Vagina (tissue), 2 donors: ENCODE measurements around the gene TRIM67.

Experiments
- POLR2AphosphoS5 ChIP-seq, 2 donors: sonication (generic); formaldehyde crosslinking; IDR thresholded peaks; one replicate each; pipeline ENCODE4 v1.9.0; 2017; ENCODE audit warnings: antibody characterized with exemption in 2 of 2, mild to moderate bottlenecking in 2 of 2, low read depth in 1 of 2; ENCODE audit not compliant: insufficient read depth in 1 of 2
- TF ChIP-seq, protein P1 (sequence below), 3 experiments: fragments of 450-650 bp in 2 of 3; fragments of 200-600 bp in 1 of 3; sonication (generic) in 1 of 3; IDR thresholded peaks; one replicate each; pipeline ENCODE4 v1.5.1; 2017 to 2019; ENCODE audit warnings: antibody characterized with exemption in 3 of 3, mild to moderate bottlenecking in 2 of 3, moderate library complexity in 2 of 3

DNA sequence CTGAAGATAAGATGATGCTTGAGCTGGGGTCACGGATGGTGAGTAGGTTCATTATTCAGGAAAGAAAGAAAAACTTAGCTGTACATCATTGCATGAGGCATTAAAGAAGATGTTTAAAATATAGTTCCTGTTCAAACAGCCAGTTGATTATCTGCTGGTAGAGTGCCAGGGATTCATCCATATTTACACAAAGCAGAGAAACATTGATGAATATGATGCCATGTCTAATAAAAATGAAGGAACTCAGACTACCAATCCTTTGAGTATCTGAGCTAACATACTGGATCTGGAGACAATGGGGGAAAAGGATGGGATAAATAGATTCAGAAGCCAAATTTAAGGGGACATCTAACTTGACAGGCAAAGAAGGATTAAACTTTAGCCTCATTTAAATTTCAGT lies 14.6 kb downstream of the TRIM67 start:
- TF ChIP-seq, protein P1, sequence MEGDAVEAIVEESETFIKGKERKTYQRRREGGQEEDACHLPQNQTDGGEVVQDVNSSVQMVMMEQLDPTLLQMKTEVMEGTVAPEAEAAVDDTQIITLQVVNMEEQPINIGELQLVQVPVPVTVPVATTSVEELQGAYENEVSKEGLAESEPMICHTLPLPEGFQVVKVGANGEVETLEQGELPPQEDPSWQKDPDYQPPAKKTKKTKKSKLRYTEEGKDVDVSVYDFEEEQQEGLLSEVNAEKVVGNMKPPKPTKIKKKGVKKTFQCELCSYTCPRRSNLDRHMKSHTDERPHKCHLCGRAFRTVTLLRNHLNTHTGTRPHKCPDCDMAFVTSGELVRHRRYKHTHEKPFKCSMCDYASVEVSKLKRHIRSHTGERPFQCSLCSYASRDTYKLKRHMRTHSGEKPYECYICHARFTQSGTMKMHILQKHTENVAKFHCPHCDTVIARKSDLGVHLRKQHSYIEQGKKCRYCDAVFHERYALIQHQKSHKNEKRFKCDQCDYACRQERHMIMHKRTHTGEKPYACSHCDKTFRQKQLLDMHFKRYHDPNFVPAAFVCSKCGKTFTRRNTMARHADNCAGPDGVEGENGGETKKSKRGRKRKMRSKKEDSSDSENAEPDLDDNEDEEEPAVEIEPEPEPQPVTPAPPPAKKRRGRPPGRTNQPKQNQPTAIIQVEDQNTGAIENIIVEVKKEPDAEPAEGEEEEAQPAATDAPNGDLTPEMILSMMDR (IDR thresholded peaks at IDR 0.05): no peak
- no peak for TF ChIP-seq POLR2AphosphoS5 (IDR thresholded peaks at IDR 0.05; ENCODE audit: insufficient read depth in 1 of 2, low read depth in 1 of 2)
